Adipocyte (in vitro differentiated cells): Measurements from ENCODE around the gene KCNQ1.

Source experiments
- DNase-seq: peaks from one replicate; pipeline ENCODE4 v3.0.0-alpha.2; 2015; ENCODE audit warnings: low read depth
- H3K27me3 ChIP-seq: replicated peaks from 2 replicates; pipeline ENCODE4 v1.7.0; 2013; ENCODE audit warnings: mild to moderate bottlenecking, low read length, moderate library complexity; ENCODE audit not compliant: control insufficient read depth, insufficient read depth
- H3K36me3 ChIP-seq: 2 replicates; pipeline ENCODE4 v1.7.0; 2013; ENCODE audit warnings: low read length, mild to moderate bottlenecking, moderate library complexity; ENCODE audit not compliant: control insufficient read depth, insufficient read depth, severe bottlenecking
- H3K4me1 ChIP-seq: 2 replicates; pipeline ENCODE4 v1.7.0; 2013; ENCODE audit warnings: mild to moderate bottlenecking, low read length, moderate library complexity; ENCODE audit not compliant: control insufficient read depth, insufficient read depth
- H3K4me3 ChIP-seq: 2 replicates; pipeline ENCODE4 v1.7.0; 2013; ENCODE audit warnings: mild to moderate bottlenecking, low read length, moderate library complexity
- H3K9ac ChIP-seq: 2 replicates; pipeline ENCODE4 v1.7.0; 2013; ENCODE audit warnings: mild to moderate bottlenecking, low read length, moderate library complexity
- H3K9me3 ChIP-seq: 2 replicates; pipeline ENCODE4 v1.7.0; 2013; ENCODE audit warnings: mild to moderate bottlenecking, low read length, moderate library complexity; ENCODE audit not compliant: control insufficient read depth

The KCNQ1 gene

GRCh38 chr11:2420502-2421225 lies 24.1 kb upstream of the KCNQ1 start:
- no peaks in the 10 kb centered on the region for H3K4me1 ChIP-seq
- no peaks in the 10 kb centered on the region for H3K9me3 ChIP-seq
- H3K4me3 ChIP-seq, result no peak overlapping the region
- DNase-seq, result peak; percentile 92
- no peak overlapping the region for H3K9ac ChIP-seq
- H3K36me3 ChIP-seq, result no peaks in the 10 kb centered on the region
- peaks cover 30% of the 10 kb centered on the region for H3K27me3 ChIP-seq

DNA sequence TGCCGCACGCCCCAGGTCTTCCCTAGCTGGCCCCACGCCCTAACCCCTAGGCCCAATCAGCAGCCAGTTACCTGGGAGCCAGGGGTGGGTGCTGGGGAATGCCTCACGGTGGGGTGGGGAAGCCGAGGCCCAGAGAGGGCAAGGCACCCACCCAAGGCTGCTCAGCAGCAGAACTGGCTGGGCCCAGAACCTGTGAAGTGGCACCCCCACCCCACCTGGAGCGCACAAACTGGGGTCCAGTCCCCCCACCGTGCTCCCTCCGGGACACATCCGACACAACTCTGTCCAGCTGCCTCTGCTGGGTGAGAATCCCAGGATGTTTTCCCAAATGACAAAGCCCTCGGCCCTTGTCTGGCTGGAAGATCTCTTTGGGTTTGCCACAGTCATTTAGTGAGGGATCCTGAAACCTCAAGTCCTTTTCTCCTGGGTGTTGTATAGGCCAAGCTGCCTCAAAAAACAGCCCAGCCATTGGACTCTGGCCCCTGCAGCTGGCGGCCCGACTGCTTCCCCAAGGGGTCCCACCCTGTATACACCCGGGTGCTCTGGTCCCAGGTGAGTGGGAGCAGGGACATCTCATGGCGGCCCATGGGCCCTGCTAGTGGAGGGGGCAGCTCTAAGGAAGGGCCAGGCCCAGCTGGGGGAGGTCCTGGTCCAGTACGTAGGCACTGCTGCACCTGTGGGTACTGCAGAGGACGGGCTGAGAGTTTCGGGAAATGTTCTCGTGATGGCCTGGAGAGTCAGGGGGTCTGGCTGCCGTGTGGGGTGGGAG lies 23.4 kb upstream of the KCNQ1 start:
- no peaks in the 10 kb centered on the region for H3K9me3 ChIP-seq
- H3K4me3 ChIP-seq, result no peak overlapping the region
- no peak overlapping the region for H3K9ac ChIP-seq
- no peaks in the 10 kb centered on the region for H3K4me1 ChIP-seq
- H3K27me3 ChIP-seq, result peaks cover 33% of the 10 kb centered on the region
- no peak for DNase-seq
- no peaks in the 10 kb centered on the region for H3K36me3 ChIP-seq

- H3K36me3 ChIP-seq, result no peaks in the 10 kb centered on the region
- no peaks in the 10 kb centered on the region for H3K9me3 ChIP-seq
- H3K4me3 ChIP-seq, result no peak overlapping the region
- no peak for DNase-seq
- peaks cover 33% of the 10 kb centered on the region for H3K27me3 ChIP-seq
- no peak overlapping the region for H3K9ac ChIP-seq
- no peaks in the 10 kb centered on the region for H3K4me1 ChIP-seq
These were observed 22.8 kb upstream of the KCNQ1 start for GRCh38 chr11:2421996-2422395.

- Histone ChIP-seq H3K4me3 (no peak overlapping the region), H3K9ac (no peak overlapping the region), H3K36me3 (no peaks in the 10 kb centered on the region), H3K27me3 (peaks cover 36% of the 10 kb centered on the region), H3K9me3 (no peaks in the 10 kb centered on the region), H3K4me1 (no peaks in the 10 kb centered on the region)
- no peak for DNase-seq
These were observed 22.2 kb upstream of the KCNQ1 start for GRCh38 chr11:2422461-2423156.

DNA sequence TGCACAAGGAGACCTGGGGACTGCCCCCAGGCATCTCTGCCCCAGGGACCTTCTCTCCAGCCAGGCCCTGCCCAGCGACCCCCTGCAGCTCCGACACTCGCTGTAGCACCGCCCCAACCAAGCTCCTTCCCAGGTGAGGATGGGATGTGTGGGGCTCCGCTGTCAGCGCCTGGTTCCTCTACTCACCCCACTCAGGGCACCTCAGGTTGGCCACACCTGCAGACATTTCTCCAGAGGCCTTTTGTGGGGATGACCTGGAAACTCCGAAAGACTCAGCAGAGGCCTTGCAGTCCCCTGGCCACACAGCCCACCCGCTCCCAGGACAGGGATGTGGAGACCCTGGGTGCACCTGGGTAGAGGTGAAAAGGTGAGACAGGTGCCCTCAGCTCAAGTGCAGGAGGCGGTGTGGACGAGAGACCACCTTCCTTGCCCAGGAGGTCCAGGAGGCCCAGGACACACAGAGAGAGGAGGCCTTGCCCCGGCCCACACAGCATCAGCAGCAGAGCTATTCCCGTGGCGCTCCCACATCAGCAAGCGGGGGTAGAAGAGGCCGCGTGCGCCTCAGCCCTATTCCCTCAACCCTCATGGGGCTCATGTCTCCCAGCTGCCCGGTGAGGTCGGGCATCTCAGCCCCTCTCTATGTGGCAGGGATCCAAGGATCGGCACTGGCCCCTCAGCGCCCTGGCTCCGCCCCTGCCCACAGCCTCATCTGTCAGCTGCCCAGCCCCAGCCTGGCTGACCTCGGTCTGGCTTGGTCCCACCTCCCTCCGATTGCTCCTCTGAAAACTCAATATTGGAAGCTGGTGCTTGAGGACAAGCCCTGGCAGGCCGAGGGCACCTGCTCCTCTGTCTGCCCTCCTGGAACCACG lies 21.4 kb upstream of the KCNQ1 start:
- H3K4me1 ChIP-seq, result no peaks in the 10 kb centered on the region
- DNase-seq, result no peak
- H3K4me3 ChIP-seq, result no peak overlapping the region
- no peak overlapping the region for H3K9ac ChIP-seq
- no peaks in the 10 kb centered on the region for H3K36me3 ChIP-seq
- peaks cover 36% of the 10 kb centered on the region for H3K27me3 ChIP-seq
- H3K9me3 ChIP-seq, result no peaks in the 10 kb centered on the region

GRCh38 chr11:2424811-2425495 lies 19.9 kb upstream of the KCNQ1 start:
- Histone ChIP-seq H3K9ac (no peak overlapping the region), H3K4me1 (no peaks in the 10 kb centered on the region), H3K36me3 (no peaks in the 10 kb centered on the region), H3K4me3 (no peak overlapping the region), H3K9me3 (no peaks in the 10 kb centered on the region), H3K27me3 (peaks cover 40% of the 10 kb centered on the region)
- no peak for DNase-seq

DNA sequence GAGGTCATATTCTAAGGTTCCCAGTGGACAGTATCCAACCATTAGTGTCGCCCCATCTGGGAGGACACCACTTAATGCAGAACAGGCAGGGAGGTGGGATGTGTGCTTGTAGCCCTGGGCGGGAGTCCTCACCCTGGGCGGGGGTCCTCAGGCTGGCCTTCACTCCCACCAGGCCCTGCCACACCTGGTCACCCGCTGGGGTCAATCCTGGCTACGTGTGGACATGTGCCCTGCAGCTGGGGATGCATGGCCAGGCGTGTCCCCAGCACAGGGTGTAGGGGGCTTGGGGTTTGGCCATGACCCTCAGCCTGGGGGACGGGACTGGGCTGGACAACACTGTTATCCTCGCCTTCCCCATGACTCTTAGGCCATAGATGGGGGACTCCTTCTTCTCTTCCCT lies 19.3 kb upstream of the KCNQ1 start:
- Histone ChIP-seq H3K4me1 (no peaks in the 10 kb centered on the region), H3K4me3 (no peak overlapping the region)

DNA sequence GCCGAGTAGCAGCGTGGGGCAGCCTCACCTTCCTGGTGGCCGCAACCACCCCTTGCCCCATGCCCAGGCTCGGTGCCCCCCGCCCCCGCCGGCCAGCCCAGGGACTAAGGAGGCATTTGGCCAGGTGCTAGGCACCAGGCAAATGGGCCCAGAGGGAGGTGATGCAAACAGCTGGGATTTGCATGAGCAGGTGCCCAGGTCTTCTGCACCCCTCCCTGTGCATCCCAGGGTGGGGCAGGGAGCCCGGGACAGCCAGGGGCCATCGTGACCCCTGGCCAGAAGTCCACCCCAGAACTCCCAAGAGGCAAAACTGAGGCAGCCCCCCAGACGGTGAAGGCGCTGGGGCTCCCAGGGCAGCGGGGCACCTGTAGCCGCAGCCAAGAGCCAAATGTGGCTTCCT lies 18.6 kb upstream of the KCNQ1 start:
- DNase-seq, result no peak
- no peaks in the 10 kb centered on the region for H3K4me1 ChIP-seq
- H3K27me3 ChIP-seq, result peaks cover 35% of the 10 kb centered on the region
- H3K4me3 ChIP-seq, result no peak overlapping the region
- no peaks in the 10 kb centered on the region for H3K36me3 ChIP-seq
- H3K9me3 ChIP-seq, result no peaks in the 10 kb centered on the region
- H3K9ac ChIP-seq, result no peak overlapping the region

More for the DNA sequence above, 19.3 kb upstream of the KCNQ1 start:
- peaks cover 40% of the 10 kb centered on the region for H3K27me3 ChIP-seq
- no peak overlapping the region for H3K9ac ChIP-seq
- H3K9me3 ChIP-seq, result no peaks in the 10 kb centered on the region
- DNase-seq, result no peak
- H3K36me3 ChIP-seq, result no peaks in the 10 kb centered on the region

DNA sequence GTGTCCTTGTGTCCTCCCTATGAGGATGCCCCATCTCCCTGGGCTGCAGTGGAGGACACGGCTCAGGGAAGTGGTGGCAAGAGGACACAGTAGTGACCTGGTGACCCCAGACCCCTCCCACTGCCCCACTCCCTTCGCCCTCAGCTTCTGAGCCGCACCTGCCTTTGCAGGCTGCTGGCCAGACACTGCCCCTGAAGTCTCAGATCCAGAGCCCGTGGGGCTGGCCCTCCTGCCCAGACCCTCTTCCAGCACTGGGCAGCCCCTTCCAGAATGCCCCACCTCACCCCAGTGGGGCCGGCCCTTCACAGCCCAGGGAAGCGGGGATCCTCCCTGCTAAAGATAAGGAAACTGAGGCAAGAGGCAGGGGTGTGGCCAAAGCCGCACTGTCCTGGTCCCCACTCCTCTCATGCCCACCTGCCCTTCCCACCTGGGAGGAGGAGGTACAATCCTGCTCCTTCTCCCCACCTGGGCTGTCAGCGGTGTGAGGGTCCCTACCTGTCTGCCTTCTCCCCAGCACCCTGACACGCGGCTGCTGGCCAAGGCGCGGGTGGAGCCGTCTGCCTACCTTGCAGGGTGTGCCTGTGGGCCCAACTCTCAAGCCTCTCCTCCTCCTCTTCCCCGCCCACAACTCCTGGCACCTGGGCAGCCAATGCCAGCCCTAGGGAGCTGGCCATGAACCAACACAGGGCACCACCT lies 17.8 kb upstream of the KCNQ1 start:
- DNase-seq, result no peak

DNA sequence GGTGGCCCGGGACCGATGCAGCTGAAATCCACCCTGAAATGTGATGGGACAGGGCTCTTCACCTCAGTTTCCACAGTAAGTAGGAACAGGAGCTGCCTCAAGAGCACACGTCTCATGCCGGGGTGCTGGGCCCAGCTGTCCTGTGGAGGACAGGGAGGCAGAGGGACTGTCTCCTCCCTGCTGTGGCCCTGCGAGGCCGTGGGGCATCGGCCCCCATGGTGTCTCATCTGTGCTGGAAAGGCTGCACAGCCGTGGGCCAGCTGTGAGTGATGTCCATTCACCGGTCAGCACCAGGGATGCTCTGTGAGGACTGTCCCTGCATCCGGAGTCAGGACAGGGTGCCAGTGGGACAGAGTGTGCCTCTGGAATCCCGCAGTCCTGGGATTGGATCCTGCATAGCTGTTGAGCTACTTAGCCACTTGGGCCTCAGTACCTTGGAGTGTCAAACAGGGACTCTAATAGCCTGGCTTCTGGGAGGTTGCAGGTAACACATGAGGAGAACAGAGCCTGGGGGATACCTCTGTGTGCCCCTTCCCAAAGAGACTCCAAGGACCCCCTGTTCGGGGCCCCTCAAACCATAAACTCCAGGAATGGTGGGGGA lies 17.0 kb upstream of the KCNQ1 start:
- Histone ChIP-seq H3K9ac (no peak overlapping the region), H3K4me1 (no peaks in the 10 kb centered on the region), H3K9me3 (no peaks in the 10 kb centered on the region), H3K27me3 (peaks cover 34% of the 10 kb centered on the region), H3K4me3 (no peak overlapping the region), H3K36me3 (no peaks in the 10 kb centered on the region)
- DNase-seq, result no peak

More for the DNA sequence above, 17.8 kb upstream of the KCNQ1 start:
- Histone ChIP-seq H3K4me3 (no peak overlapping the region), H3K9ac (no peak overlapping the region), H3K36me3 (no peaks in the 10 kb centered on the region), H3K27me3 (peaks cover 34% of the 10 kb centered on the region), H3K9me3 (no peaks in the 10 kb centered on the region), H3K4me1 (no peaks in the 10 kb centered on the region)
